Activated CD8-positive, alpha-beta T cell treated with anti-CD3 and anti-CD28 coated beads, Interleukin-2, amount 10 ng/mL, durations not matched to agents 7 days and 5 days (primary cell): Measurements from ENCODE around the gene LRRC8E. TPM values are rescaled to one million over a fixed set of nuclear protein-coding genes. Genes with fewer than 3 reads are reported as not detected.
"Not testable (repeated sequence)": the region's sequence is repeated elsewhere in the genome, so short reads cannot be mapped to it uniquely, and the experiment has no call there.

Source experiments
- ATAC-seq: fragments of 150-1000 bp; cut with Tn5 transposase; one replicate; pipeline ENCODE4 v1.10.0; 2021; ENCODE audit warnings: moderate library complexity
- CTCF ChIA-PET: fragments of 350-600 bp; sonication (Branson Sonifier 250); formaldehyde crosslinking; loops from one replicate; lab custom pipeline; 2021; ENCODE audit warnings: antibody characterized with exemption; lab: Charles Lee
- POLR2A ChIA-PET: fragments of 350-600 bp; sonication (Branson Sonifier 250); formaldehyde crosslinking; loops from one replicate; lab custom pipeline; 2021; ENCODE audit warnings: antibody characterized with exemption; lab: Charles Lee
- DNase-seq: peaks from one replicate; pipeline ENCODE4 v3.0.0-alpha.2; 2020
- H3K27ac Mint-ChIP-seq: one replicate; pipeline ENCODE4 v1.8.0; 2021; ENCODE audit warnings: mild to moderate bottlenecking, mixed read lengths
- H3K27me3 Mint-ChIP-seq: one replicate; pipeline ENCODE4 v1.8.0; 2021; ENCODE audit warnings: low read depth, mixed read lengths
- H3K36me3 Mint-ChIP-seq: one replicate; pipeline ENCODE4 v1.8.0; 2021; ENCODE audit warnings: low read depth, mixed read lengths
- H3K4me1 Mint-ChIP-seq: one replicate; pipeline ENCODE4 v1.8.0; 2021; ENCODE audit warnings: low read depth, mixed read lengths
- H3K4me3 Mint-ChIP-seq: one replicate; pipeline ENCODE4 v1.8.0; 2021; ENCODE audit warnings: mild to moderate bottlenecking, mixed read lengths
- H3K9me3 Mint-ChIP-seq: one replicate; pipeline ENCODE4 v1.8.0; 2022; ENCODE audit warnings: mixed read lengths; ENCODE audit not compliant: insufficient read depth
- total RNA-seq, 2 experiments: library from RNA; stranded (reverse); gene quantifications; one replicate each; pipeline ENCODE4 v1.2.3, GENCODE V29; 2021

LRRC8E gene
- total RNA-seq, 2 experiments from 2014 or later: not detected

DNA sequence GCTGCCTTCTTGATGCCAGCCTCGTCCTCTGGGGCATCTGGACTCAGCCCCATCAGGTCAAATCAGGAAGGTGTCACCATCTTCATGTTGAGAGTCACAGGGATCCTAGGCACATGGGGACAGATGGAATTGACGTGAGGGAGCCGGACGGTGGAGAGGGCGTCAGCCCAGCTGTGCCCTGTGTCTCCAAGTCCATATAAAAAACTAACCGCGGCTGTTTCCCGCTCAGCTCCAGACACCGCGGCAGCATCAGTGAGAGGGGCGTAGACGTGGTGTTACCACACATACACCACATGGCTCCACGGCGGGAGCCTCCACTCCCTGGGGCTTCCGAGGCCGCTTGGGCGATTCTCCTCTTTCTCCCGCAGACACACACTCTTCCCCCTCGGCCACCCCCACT, 8.5 kb upstream of the LRRC8E start:
- ATAC-seq (no peak), DNase-seq (no peak)
- Mint-ChIP-seq H3K27ac (no peak overlapping the region), H3K36me3 (no peaks in the 10 kb centered on the region), H3K4me1 (peaks cover 3% of the 10 kb centered on the region), H3K27me3 (peaks cover 3% of the 10 kb centered on the region), H3K9me3 (no peaks in the 10 kb centered on the region), H3K4me3 (no peak overlapping the region)
- POLR2A ChIA-PET: interaction anchor here (1.0 kb wide), 1 partner anchor 8 kb away, joined by 3 read pairs; no protein-coding TSS in a partner anchor
- CTCF ChIA-PET: interaction anchor here (1.6 kb wide), 1 partner anchor 11 kb away, joined by 12 read pairs; no protein-coding TSS in a partner anchor

DNA sequence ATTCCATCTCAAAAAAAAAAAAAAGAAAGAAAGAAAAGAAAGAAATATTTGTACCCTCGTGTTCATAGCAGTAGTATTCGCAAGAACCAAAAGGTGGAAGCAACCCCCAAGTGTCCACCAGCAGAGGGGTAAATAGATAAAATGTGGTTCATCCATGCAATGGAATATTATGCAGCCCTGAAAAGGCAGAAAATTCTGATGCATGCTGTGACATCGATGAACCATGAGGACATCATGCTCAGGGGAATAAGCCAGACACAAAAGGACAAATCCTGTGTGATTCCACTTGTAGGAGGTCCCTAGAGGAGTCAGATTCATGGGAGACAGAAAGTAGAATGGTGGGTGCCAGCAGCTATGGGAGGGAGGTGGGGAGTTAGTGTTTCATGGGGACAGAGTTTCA, 6.4 kb upstream of the LRRC8E start:
- Mint-ChIP-seq H3K4me1 (no peaks in the 10 kb centered on the region), H3K36me3 (no peaks in the 10 kb centered on the region), H3K4me3 (no peak overlapping the region), H3K27me3 (peaks cover 3% of the 10 kb centered on the region), H3K9me3 (no peaks in the 10 kb centered on the region), H3K27ac (no peak overlapping the region)
- ChIA-PET CTCF (interaction anchor here (1.1 to 1.3 kb wide), 2 partner anchors 13 to 201 kb away, joined by 4 to 5 read pairs; partner anchors contain the start of gene TRAPPC5), POLR2A (no interaction called here)
- DNase-seq (no peak), ATAC-seq (no peak)

DNA sequence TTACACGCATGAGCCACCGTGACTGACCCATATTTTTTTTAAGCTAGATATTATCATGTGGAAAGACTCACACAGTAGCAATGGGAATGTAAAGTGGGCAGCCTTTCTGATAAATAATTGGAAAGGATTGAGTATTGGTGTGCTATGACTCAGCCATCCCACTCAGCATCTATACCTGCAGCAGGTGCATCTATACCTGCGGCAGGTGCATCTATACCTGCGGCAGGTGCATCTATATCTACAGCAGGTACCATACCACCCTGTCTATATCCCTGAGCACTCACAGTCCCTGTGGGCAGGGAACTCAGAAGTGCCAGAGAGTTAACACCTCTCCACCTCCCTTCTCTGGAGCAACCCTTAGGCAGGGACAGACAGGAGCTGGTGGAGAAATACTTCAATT, 5.2 kb upstream of the LRRC8E start:
- DNase-seq (no peak), ATAC-seq (no peak)
- H3K4me1 Mint-ChIP-seq: no peaks in the 10 kb centered on the region
- H3K4me3 Mint-ChIP-seq: no peak overlapping the region
- H3K27ac Mint-ChIP-seq: no peak overlapping the region
- H3K27me3 Mint-ChIP-seq: peaks cover 5% of the 10 kb centered on the region
- CTCF ChIA-PET: interaction anchor here (1.1 to 1.8 kb wide), 3 partner anchors 14 to 231 kb away, joined by 3 to 14 read pairs (median 3); no protein-coding TSS in a partner anchor
- H3K36me3 Mint-ChIP-seq: no peaks in the 10 kb centered on the region
- POLR2A ChIA-PET: no interaction called here
- H3K9me3 Mint-ChIP-seq: no peaks in the 10 kb centered on the region

DNA sequence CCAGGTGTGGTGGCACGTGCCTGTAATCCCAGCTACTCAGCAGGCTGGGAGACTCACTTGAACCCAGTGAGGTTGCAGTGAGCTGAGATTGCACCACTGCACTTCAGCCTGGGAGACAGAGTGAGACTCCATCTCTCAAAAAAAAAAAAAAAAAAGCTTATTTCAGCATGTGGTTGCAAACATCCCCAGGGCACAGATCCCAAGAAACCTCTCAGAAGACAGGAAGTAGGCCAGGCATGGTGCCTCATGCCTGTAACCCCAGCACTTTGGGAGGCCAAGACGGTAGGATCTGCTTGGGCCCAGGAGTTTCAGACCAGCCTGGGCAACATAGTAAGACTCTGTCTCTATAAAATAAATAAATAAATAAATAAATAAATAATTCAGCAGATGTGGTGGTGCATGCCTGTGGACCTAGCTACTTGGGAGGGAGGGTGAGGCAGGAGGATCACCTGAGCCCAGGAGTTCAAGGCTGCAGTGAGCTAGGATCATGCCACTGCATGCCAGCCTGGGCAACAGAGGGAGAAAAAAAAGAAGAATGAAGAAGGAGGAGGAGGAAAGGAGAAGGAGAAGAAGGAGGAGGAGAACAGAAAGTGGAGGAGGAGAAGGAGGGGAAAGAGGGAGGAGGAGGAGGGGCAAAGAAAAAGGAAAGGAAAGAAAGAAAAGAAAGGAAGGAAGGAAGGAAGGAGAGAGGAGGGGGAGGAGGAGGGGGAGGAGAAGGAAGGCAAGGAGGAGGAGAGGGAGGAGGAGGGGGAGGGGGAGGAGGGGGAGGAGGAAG, 4.3 kb upstream of the LRRC8E start:
- peaks cover 9% of the 10 kb centered on the region for H3K27me3 Mint-ChIP-seq

DNA sequence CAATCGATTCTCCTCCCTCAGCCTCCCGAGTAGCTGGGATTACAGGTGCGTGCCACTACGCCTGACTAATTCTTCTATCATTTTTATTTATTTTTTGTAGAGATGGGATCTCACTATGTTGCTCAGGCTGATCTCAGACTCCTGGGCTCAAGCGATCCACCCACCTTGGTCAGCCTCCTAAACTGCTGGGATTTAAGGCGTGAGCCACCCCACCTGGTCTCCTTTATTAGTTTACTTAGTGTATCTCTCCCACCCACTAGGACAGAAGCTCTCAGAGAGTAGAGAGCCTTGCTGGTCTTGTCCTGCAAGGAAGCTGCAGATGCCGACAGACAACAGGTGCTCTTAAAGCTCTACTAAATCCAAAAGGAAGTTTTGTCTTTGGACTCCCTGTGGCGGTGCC, 2.5 kb upstream of the LRRC8E start:
- no peak overlapping the region for H3K27ac Mint-ChIP-seq
- CTCF ChIA-PET: interaction anchor here (1.4 to 1.9 kb wide), 3 partner anchors 17 to 318 kb away, joined by 3 to 6 read pairs (median 4); no protein-coding TSS in a partner anchor
- H3K9me3 Mint-ChIP-seq: no peaks in the 10 kb centered on the region
- DNase-seq: no peak
- peaks cover 14% of the 10 kb centered on the region for H3K27me3 Mint-ChIP-seq
- POLR2A ChIA-PET: no interaction called here
- H3K4me1 Mint-ChIP-seq: no peaks in the 10 kb centered on the region
- H3K36me3 Mint-ChIP-seq: no peaks in the 10 kb centered on the region
- H3K4me3 Mint-ChIP-seq: no peak overlapping the region
- ATAC-seq: no peak

More for the DNA sequence above, 4.3 kb upstream of the LRRC8E start:
- H3K9me3 Mint-ChIP-seq: no peaks in the 10 kb centered on the region
- ChIA-PET POLR2A (no interaction called here), CTCF (interaction anchor here (1.1 to 1.8 kb wide), 3 partner anchors 15 to 232 kb away, joined by 3 to 14 read pairs (median 3); no protein-coding TSS in a partner anchor)
- H3K36me3 Mint-ChIP-seq: no peaks in the 10 kb centered on the region
- ATAC-seq: no peak
- H3K4me1 Mint-ChIP-seq: no peaks in the 10 kb centered on the region
- H3K27ac Mint-ChIP-seq: no peak overlapping the region
- no peak for DNase-seq
- no peak overlapping the region for H3K4me3 Mint-ChIP-seq

DNA sequence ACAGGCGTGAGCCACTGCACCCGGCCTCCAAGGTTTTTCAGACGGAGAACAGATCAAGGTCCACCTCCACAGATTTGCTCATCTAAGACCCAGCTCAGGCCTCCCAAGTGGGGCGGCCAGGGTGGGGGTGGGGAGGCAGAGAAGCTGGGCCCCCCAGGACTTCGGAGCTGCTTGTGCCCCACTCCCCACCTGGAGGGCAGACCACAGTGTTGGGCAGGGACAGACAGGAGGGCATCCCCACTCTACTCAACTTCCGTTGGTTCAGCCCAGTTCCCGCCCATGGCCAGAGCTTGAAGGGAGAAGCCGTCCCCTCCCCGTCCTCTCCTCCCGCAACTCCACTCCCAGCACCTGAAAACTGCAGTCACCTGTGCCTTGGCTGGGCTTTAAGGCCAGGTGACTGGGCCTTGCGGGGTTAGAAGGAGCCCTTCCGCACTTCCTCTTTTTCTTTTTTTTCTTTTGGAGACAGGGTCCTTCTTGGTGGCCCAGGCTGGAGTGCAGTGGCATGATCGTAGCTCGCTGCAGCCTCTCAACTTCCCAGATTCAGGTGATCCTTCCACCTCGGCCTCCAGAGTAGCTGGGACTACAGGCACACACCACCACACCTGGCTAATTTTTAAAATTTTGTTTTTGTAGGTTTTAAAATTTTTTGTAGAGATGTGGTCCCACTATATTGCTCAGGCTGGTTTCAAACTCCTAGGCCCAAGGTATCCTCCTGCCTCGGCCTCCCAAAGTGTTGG, 734 bp upstream of the LRRC8E start:
- DNase-seq: no peak
- Mint-ChIP-seq H3K4me1 (no peaks in the 10 kb centered on the region), H3K9me3 (no peaks in the 10 kb centered on the region), H3K27me3 (peaks cover 16% of the 10 kb centered on the region), H3K36me3 (no peaks in the 10 kb centered on the region), H3K4me3 (no peak overlapping the region), H3K27ac (no peak overlapping the region)
- POLR2A ChIA-PET: interaction anchor here (0.7 kb wide), 1 partner anchor 8 kb away, joined by 3 read pairs; no protein-coding TSS in a partner anchor
- CTCF ChIA-PET: interaction anchor here (1.3 to 3.1 kb wide), 3 partner anchors 16 to 319 kb away, joined by 3 to 17 read pairs (median 4); partner anchors contain the start of gene MAP2K7
- ATAC-seq: no peak

DNA sequence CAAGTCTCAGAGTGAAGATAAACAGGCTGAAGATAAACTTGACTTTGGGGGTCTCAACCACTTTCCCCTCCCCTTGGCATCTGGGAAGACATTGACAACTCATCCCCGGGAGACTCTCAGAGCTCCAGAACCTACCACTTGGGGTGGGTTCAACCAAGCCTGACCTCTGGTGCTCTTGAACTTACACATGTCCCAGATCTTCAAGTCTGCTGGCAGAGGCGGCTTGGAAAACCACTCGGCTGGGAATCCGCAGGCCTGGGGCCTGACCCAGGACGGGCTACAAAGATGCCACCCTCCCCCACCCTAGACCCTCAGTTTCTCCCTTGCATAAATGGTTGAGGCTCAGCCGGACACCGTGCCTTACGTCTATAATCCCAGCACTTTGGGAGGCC, 512 bp downstream of the LRRC8E start:
- ATAC-seq (no peak), DNase-seq (no peak)
- H3K36me3 Mint-ChIP-seq: no peaks in the 10 kb centered on the region
- no peaks in the 10 kb centered on the region for H3K9me3 Mint-ChIP-seq
- ChIA-PET CTCF (interaction anchor here (3.1 kb wide), 1 partner anchor 20 kb away, joined by 17 read pairs; no protein-coding TSS in a partner anchor), POLR2A (no interaction called here)
- H3K4me3 Mint-ChIP-seq: no peak overlapping the region
- H3K4me1 Mint-ChIP-seq: peaks cover 2% of the 10 kb centered on the region
- peaks cover 16% of the 10 kb centered on the region for H3K27me3 Mint-ChIP-seq
- no peak overlapping the region for H3K27ac Mint-ChIP-seq

DNA sequence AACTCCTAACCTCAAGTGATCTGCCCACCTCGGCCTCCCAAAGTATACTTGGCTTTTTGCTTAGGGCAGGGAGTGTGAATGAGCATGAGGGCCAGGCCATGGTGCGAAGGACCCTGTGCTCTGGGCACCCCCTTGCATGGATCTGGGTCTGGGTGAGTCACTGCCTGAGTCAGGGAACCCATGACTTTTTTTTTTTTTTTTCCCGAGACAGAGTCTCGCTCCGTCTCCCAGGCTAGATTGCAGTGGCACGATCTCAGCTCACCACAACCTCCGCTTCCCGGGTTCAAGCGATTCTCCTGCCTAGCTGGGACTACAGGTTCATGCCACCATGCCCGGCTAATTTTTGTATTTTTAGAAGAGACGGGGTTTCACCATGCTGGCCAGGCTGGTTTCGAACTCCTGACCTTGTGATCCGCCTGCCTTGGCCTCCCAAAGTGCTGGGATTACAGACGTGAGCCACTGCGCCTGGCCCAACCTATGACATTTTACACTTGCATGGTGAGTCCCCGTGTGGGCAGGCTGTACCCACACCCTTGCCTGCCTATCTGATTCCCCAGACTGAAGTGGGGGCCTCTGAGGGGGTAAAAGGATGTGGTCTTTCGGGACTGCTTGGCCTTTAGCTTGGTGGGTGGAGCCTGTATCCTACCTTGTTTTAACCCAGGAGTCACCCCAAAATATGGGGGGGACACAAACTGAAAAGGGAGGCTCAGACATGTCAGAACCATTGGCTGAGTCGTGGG, 5.2 kb downstream of the LRRC8E start:
- H3K27ac Mint-ChIP-seq, DNase-seq, H3K4me1 Mint-ChIP-seq, H3K4me3 Mint-ChIP-seq, ATAC-seq, POLR2A ChIA-PET, H3K9me3 Mint-ChIP-seq, H3K36me3 Mint-ChIP-seq: not testable (repeated sequence)
- H3K27me3 Mint-ChIP-seq: peaks cover 11% of the 10 kb centered on the region
- CTCF ChIA-PET: interaction anchor here (0.7 to 1.5 kb wide), 2 partner anchors 24 to 27 kb away, joined by 3 to 7 read pairs; no protein-coding TSS in a partner anchor

DNA sequence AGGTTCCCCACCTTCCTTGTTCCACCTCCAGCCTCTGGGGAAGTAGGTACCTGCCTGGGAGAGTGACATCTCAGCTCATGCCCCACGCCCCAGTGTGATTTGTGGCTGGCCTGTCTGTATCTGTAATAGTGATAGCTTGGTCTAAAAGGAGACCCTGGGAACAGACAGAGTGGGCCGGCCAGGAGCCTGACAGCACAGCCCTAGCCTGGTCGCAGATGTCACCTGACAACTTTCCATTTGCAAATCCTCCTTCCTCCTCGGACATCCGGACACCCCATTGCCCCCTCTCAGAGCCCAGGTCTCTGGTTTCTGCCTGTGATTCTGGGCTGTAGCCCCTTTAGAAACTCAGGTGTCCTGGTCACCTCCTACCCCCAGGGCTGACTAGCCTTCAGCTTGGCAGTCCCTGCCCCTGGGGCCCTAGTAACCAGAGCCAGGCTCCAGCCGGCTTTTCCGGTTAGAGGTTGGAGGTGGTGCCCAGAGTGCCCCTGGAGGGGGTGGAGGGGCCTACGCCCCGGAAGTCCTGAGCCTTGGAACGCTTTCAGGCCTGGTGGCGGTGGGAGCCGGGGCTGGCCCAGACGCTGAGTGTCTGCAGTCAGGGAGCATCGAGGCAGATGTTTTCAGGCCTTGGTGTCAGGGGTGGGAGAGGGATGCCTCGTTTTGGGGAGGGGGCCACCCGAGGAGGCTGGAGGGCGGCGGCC, 6.5 kb downstream of the LRRC8E start:
- CTCF ChIA-PET: interaction anchor here (0.6 to 1.5 kb wide), 3 partner anchors 26 to 1028 kb away, joined by 3 to 7 read pairs (median 3); no protein-coding TSS in a partner anchor
- ATAC-seq: no peak
- no peaks in the 10 kb centered on the region for H3K9me3 Mint-ChIP-seq
- no peaks in the 10 kb centered on the region for H3K36me3 Mint-ChIP-seq
- H3K4me3 Mint-ChIP-seq: no peak overlapping the region
- no peak for DNase-seq
- H3K27ac Mint-ChIP-seq: no peak overlapping the region
- H3K27me3 Mint-ChIP-seq: peaks cover 6% of the 10 kb centered on the region
- peaks cover 6% of the 10 kb centered on the region for H3K4me1 Mint-ChIP-seq
- POLR2A ChIA-PET: no interaction called here

DNA sequence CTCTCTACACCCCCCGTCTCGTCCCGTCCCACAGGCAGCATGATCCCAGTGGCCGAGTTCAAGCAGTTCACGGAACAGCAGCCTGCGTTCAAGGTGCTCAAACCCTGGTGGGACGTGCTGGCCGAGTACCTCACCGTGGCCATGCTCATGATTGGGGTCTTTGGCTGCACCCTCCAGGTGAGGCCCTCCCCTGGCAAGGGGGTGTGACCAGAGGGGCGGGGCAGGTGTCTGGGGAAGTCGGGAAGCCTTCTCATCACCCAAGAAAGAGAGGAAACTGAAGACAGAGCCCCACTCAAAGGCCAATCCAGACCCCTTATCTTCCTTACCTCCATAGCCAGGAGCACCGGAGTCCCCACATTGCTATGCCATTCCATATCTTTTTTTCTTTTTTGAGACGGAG, 7.3 kb downstream of the LRRC8E start:
- ChIA-PET CTCF (no interaction called here), POLR2A (no interaction called here)
- H3K27me3 Mint-ChIP-seq: peaks cover 4% of the 10 kb centered on the region
- DNase-seq: no peak
- H3K4me3 Mint-ChIP-seq: no peak overlapping the region
- ATAC-seq: no peak
- no peaks in the 10 kb centered on the region for H3K36me3 Mint-ChIP-seq
- peaks cover 6% of the 10 kb centered on the region for H3K4me1 Mint-ChIP-seq
- no peaks in the 10 kb centered on the region for H3K9me3 Mint-ChIP-seq
- no peak overlapping the region for H3K27ac Mint-ChIP-seq
